Middle frontal gyrus (tissue), 1 donor: ENCODE data around the gene IRS2.

Experiments
- DNase-seq: peaks from one replicate; pipeline ENCODE4 v3.0.0-alpha.2; 2015; ENCODE audit warnings: low spot score; ENCODE audit errors: extremely low spot score

Gene IRS2

GRCh38 chr13:109781384-109782065 lies 4.9 kb downstream of the IRS2 start:
- DNase-seq, result no peak

- no peak for DNase-seq
Measured at GRCh38 chr13:109780845-109781383, 5.5 kb downstream of the IRS2 start.

- no peak for DNase-seq
Measured at GRCh38 chr13:109779876-109780510, 6.4 kb downstream of the IRS2 start.

GRCh38 chr13:109779074-109779473 lies 7.3 kb downstream of the IRS2 start:
- DNase-seq, result no peak

- no peak for DNase-seq
Measured at GRCh38 chr13:109778102-109778542, 8.3 kb downstream of the IRS2 start.

GRCh38 chr13:109776575-109776974 lies 9.8 kb downstream of the IRS2 start:
- no peak for DNase-seq

GRCh38 chr13:109773786-109774185 lies 12.6 kb downstream of the IRS2 start:
- no peak for DNase-seq

GRCh38 chr13:109773276-109773675 lies 13.1 kb downstream of the IRS2 start:
- DNase-seq, result no peak

GRCh38 chr13:109771926-109772325 lies 14.5 kb downstream of the IRS2 start:
- no peak for DNase-seq

- DNase-seq, result no peak
Measured at GRCh38 chr13:109770436-109770835, 15.9 kb downstream of the IRS2 start.

- DNase-seq, result no peak
Measured at GRCh38 chr13:109769921-109770320, 16.5 kb downstream of the IRS2 start.

GRCh38 chr13:109769275-109769674 lies 17.1 kb downstream of the IRS2 start:
- no peak for DNase-seq

GRCh38 chr13:109768616-109769015 lies 17.8 kb downstream of the IRS2 start:
- no peak for DNase-seq

- no peak for DNase-seq
Measured at GRCh38 chr13:109768176-109768575, 18.2 kb downstream of the IRS2 start.

GRCh38 chr13:109767023-109767422 lies 19.4 kb downstream of the IRS2 start:
- no peak for DNase-seq

- DNase-seq, result no peak
Measured at GRCh38 chr13:109764470-109765291, 21.7 kb downstream of the IRS2 start.

GRCh38 chr13:109764045-109764444 lies 22.3 kb downstream of the IRS2 start:
- DNase-seq, result no peak

GRCh38 chr13:109762791-109763190 lies 23.6 kb downstream of the IRS2 start:
- DNase-seq, result no peak

- DNase-seq, result no peak
Measured at GRCh38 chr13:109761695-109762094, 24.7 kb downstream of the IRS2 start.

GRCh38 chr13:109760951-109761350 lies 25.4 kb downstream of the IRS2 start:
- no peak for DNase-seq

- DNase-seq, result no peak
Measured at GRCh38 chr13:109760402-109760801, 26.0 kb downstream of the IRS2 start.

GRCh38 chr13:109759609-109760008 lies 26.8 kb downstream of the IRS2 start:
- no peak for DNase-seq
